Panc1 (cell line): Measurements from ENCODE around the gene TBP.

Experiments used
- POLR2AphosphoS5 ChIP-seq: IDR thresholded peaks from 2 replicates; pipeline ENCODE4 v1.6.1; 2012; ENCODE audit warnings: mild to moderate bottlenecking, low read depth, low read length, moderate library complexity
- SIN3A ChIP-seq: IDR thresholded peaks from 2 replicates; pipeline ENCODE4 v1.6.1; 2012; ENCODE audit warnings: low read depth, mild to moderate bottlenecking, low read length, moderate library complexity, borderline replicate concordance; ENCODE audit not compliant: insufficient read depth
- TCF7L2 ChIP-seq: IDR thresholded peaks from 2 replicates; pipeline ENCODE4 v1.6.1; 2011; ENCODE audit warnings: mild to moderate bottlenecking, low read depth, low read length, inconsistent platforms
- TF ChIP-seq, protein P1 (sequence below): fragments of 450-650 bp; IDR thresholded peaks from 2 replicates; pipeline ENCODE4 v1.5.1; 2017; ENCODE audit warnings: mild to moderate bottlenecking
- TF ChIP-seq, protein P2 (sequence below), 2 experiments: IDR thresholded peaks; 2 replicates each; pipeline ENCODE4 v1.6.1; 2011 to 2012; ENCODE audit warnings: low read depth in 2 of 2, control low read depth in 1 of 2, low read length in 1 of 2, mild to moderate bottlenecking in 1 of 2, moderate library complexity in 1 of 2; ENCODE audit not compliant: insufficient read depth in 1 of 2

- TF ChIP-seq, protein P1, sequence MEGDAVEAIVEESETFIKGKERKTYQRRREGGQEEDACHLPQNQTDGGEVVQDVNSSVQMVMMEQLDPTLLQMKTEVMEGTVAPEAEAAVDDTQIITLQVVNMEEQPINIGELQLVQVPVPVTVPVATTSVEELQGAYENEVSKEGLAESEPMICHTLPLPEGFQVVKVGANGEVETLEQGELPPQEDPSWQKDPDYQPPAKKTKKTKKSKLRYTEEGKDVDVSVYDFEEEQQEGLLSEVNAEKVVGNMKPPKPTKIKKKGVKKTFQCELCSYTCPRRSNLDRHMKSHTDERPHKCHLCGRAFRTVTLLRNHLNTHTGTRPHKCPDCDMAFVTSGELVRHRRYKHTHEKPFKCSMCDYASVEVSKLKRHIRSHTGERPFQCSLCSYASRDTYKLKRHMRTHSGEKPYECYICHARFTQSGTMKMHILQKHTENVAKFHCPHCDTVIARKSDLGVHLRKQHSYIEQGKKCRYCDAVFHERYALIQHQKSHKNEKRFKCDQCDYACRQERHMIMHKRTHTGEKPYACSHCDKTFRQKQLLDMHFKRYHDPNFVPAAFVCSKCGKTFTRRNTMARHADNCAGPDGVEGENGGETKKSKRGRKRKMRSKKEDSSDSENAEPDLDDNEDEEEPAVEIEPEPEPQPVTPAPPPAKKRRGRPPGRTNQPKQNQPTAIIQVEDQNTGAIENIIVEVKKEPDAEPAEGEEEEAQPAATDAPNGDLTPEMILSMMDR = no peak
- TF ChIP-seq, protein P2, sequence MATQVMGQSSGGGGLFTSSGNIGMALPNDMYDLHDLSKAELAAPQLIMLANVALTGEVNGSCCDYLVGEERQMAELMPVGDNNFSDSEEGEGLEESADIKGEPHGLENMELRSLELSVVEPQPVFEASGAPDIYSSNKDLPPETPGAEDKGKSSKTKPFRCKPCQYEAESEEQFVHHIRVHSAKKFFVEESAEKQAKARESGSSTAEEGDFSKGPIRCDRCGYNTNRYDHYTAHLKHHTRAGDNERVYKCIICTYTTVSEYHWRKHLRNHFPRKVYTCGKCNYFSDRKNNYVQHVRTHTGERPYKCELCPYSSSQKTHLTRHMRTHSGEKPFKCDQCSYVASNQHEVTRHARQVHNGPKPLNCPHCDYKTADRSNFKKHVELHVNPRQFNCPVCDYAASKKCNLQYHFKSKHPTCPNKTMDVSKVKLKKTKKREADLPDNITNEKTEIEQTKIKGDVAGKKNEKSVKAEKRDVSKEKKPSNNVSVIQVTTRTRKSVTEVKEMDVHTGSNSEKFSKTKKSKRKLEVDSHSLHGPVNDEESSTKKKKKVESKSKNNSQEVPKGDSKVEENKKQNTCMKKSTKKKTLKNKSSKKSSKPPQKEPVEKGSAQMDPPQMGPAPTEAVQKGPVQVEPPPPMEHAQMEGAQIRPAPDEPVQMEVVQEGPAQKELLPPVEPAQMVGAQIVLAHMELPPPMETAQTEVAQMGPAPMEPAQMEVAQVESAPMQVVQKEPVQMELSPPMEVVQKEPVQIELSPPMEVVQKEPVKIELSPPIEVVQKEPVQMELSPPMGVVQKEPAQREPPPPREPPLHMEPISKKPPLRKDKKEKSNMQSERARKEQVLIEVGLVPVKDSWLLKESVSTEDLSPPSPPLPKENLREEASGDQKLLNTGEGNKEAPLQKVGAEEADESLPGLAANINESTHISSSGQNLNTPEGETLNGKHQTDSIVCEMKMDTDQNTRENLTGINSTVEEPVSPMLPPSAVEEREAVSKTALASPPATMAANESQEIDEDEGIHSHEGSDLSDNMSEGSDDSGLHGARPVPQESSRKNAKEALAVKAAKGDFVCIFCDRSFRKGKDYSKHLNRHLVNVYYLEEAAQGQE (IDR thresholded peaks at IDR 0.05; ENCODE audit: insufficient read depth in 1 of 2, low read depth in 2 of 2, low read length in 1 of 2) = no peak
- TF ChIP-seq SIN3A (no peak), POLR2AphosphoS5 (no peak), TCF7L2 (no peak)
Observed at GRCh38 chr6:170555305-170555704, 1.1 kb downstream of the TBP start.
